Activated naive CD4-positive, alpha-beta T cell treated with anti-CD3 and anti-CD28 coated beads for 36 hours (primary cell): ENCODE data around the gene S1PR4. TPM values are rescaled to one million over a fixed set of nuclear protein-coding genes. Genes with fewer than 3 reads are reported as not detected.

Experiments used
- CTCF ChIA-PET: fragments of 350-600 bp; sonication (Branson Sonifier 250); formaldehyde crosslinking; loops from one replicate; lab custom pipeline; 2021; ENCODE audit warnings: antibody characterized with exemption; lab: Charles Lee
- DNase-seq: peaks from one replicate; pipeline ENCODE4 v3.0.0-alpha.2; 2020
- H3K27ac Mint-ChIP-seq: one replicate; pipeline ENCODE4 v1.8.0; 2021; ENCODE audit warnings: mild to moderate bottlenecking, mixed read lengths
- H3K27me3 Mint-ChIP-seq: one replicate; pipeline ENCODE4 v1.8.0; 2021; ENCODE audit warnings: low read depth, mixed read lengths
- H3K36me3 Mint-ChIP-seq: one replicate; pipeline ENCODE4 v1.8.0; 2021; ENCODE audit warnings: low read depth, mixed read lengths
- H3K4me1 Mint-ChIP-seq: one replicate; pipeline ENCODE4 v1.8.0; 2021; ENCODE audit warnings: low read depth, mixed read lengths
- H3K4me3 Mint-ChIP-seq: one replicate; pipeline ENCODE4 v1.8.0; 2021; ENCODE audit warnings: mild to moderate bottlenecking, moderate library complexity, mixed read lengths
- H3K9me3 Mint-ChIP-seq: one replicate; pipeline ENCODE4 v1.8.0; 2021; ENCODE audit warnings: mixed read lengths
- intact Hi-C: fragments of 100-400 bp; cut with micrococcal nuclease; formaldehyde crosslinking; loops from one replicate; pipeline ENCODE4 v1.15.1; 2023
- total RNA-seq, 2 experiments: library from RNA; stranded (reverse); gene quantifications; one replicate each; pipeline ENCODE4 v1.2.3, GENCODE V29; 2021

S1PR4 gene
- total RNA-seq, 2 experiments from 2014 or later = 22.4 to 24.1 TPM

DNA sequence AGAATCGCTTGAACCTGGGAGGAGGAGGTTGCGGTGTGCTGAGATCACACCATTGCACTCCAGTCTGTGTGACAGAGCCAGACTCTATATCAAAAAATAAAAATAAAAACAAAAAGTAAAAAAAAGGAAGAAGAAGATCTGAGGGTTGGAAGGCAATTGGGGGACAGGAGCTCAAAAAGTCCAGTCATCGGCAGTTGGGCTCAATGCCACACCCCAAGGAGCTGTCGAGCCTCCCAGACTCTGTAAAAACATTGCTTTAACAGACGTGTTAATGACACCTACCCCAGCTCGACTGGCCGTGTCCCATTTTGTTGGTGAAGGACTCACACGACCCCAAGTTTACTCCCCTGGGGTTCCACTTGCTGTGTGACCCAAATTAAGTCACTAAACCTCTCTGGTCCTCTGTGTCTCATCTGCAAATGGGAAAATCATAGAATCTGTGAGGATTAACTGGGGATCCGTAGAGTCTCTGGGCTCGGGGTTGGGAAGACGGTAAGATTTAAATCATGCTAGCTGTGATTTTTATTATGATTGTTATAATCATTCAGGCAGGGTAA lies 35.7 kb upstream of the S1PR4 start:
- H3K36me3 Mint-ChIP-seq = no peaks in the 10 kb centered on the region

DNA sequence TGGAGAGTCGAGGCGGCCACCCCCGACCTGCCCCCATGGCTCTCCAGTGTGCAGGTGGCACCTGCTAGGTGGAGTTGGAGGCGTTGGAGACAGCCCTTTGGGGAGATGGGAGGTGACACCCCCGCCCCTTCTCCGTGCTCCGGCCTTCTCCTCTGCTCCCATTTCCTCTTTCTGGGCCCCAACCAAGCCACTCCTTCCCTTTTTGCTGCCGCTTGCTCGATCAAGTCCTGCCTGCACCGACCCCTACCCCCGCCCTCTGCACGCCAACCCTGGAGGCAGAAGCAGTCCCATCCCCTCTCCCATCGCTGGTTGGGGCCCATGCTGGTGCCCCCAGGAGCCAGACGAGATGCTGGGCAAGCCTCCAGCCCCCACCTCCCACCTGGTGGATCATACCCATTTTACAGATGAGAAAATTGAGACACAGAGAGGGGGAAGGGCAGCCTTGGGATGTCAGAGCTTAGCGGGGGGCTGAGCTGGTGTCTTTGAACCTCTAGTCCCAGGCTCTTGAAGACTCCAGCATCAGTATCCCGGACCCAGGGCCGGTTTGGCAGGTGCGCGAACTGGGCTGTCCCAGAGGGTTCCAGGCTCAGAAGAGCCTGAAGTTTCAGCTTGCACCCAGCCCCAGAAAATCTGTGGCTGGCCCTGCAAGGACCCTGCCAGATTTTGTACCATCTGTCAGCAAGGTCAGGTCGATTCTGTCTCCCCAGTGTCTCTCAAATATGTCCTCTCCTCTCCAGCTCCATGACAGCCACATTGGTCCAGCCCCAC lies 32.5 kb upstream of the S1PR4 start:
- no peak overlapping the region for H3K4me3 Mint-ChIP-seq
- no peaks in the 10 kb centered on the region for H3K9me3 Mint-ChIP-seq
- peaks cover 1% of the 10 kb centered on the region for H3K36me3 Mint-ChIP-seq
- DNase-seq = no peak
- intact Hi-C loops = loop anchor here (1.0 kb wide), 1 partner anchor 17 kb away; no protein-coding TSS in a partner anchor
- CTCF ChIA-PET = interaction anchor here (0.5 to 2.5 kb wide), 6 partner anchors 13 to 997 kb away, joined by 3 to 13 read pairs (median 5); no protein-coding TSS in a partner anchor
- no peak overlapping the region for H3K27ac Mint-ChIP-seq
- peaks cover 22% of the 10 kb centered on the region for H3K4me1 Mint-ChIP-seq
- no peaks in the 10 kb centered on the region for H3K27me3 Mint-ChIP-seq

More for the DNA sequence above, 35.7 kb upstream of the S1PR4 start:
- DNase-seq = no peak
- Mint-ChIP-seq H3K27me3 (no peaks in the 10 kb centered on the region), H3K9me3 (no peaks in the 10 kb centered on the region), H3K4me1 (peaks cover 33% of the 10 kb centered on the region), H3K27ac (peak overlapping the region; percentile 73), H3K4me3 (no peak overlapping the region)
- intact Hi-C loops = loop anchor here (1.0 kb wide), 2 partner anchors 10 to 12 kb away; no protein-coding TSS in a partner anchor
- CTCF ChIA-PET = interaction anchor here (0.6 to 2.7 kb wide), 6 partner anchors 13 to 355 kb away, joined by 3 to 15 read pairs (median 8); no protein-coding TSS in a partner anchor

DNA sequence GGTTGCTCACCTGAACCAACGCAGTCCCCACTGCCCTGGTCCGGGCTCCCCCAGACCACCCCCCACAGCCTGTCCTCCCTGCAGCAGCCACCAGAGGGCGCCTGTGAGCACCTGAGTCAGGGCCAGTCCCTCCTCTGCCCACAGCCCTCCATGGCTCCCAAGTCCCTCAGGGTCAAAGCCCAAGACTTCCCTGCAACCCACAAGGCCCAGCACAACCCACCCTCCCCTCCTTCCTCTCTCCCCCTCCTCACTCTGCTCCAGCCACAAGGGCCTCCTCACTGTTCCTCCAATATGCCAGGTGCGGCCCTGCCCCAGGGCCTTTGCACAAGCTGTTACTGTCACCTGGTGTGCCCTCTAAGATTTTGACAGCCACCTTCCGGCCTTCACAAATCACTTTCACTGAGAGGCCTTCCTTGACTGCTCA lies 31.9 kb upstream of the S1PR4 start:
- Mint-ChIP-seq H3K36me3 (peaks cover 1% of the 10 kb centered on the region), H3K9me3 (no peaks in the 10 kb centered on the region), H3K27ac (no peak overlapping the region), H3K27me3 (no peaks in the 10 kb centered on the region), H3K4me1 (peaks cover 18% of the 10 kb centered on the region), H3K4me3 (no peak overlapping the region)
- intact Hi-C loops = loop anchor here (1.0 kb wide), 1 partner anchor 17 kb away; no protein-coding TSS in a partner anchor
- peak; percentile 83 for DNase-seq
- CTCF ChIA-PET = interaction anchor here (0.7 to 2.5 kb wide), 7 partner anchors 13 to 260 kb away, joined by 3 to 13 read pairs (median 7); no protein-coding TSS in a partner anchor

DNA sequence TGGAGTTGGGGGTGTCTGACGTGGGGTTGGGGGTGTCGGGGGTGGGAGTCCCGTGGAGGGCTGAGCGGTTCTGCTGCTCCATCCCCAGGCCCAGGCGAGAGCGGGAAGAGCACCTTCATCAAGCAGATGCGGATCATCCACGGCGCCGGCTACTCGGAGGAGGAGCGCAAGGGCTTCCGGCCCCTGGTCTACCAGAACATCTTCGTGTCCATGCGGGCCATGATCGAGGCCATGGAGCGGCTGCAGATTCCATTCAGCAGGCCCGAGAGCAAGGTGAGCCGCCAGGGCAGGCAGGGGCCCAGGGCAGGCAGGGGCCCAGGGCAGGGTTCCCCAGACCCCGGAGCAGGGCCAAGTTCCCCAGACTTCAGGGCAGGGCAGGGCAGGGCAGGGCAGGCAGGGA lies 30.1 kb upstream of the S1PR4 start:
- CTCF ChIA-PET = no interaction called here
- Mint-ChIP-seq H3K4me3 (no peak overlapping the region), H3K9me3 (no peaks in the 10 kb centered on the region), H3K36me3 (peaks cover 1% of the 10 kb centered on the region), H3K27ac (no peak overlapping the region), H3K4me1 (peaks cover 4% of the 10 kb centered on the region), H3K27me3 (no peaks in the 10 kb centered on the region)
- DNase-seq = no peak
- intact Hi-C loops = no loop called here

DNA sequence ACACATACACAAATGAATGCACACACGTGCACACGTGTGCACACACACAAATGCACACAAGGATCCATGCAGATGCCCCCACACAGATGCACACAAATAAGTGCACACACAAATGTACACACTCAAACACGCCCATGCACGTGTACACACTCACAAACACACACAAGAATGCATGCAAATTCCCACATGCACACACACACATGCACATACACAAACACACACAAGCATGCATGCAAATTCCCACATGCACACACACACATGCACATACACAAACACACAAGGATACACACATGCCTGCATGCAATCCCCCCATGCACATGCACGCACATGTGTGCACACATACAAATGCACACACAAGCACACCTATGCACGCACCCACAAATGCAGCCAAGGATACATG lies 29.5 kb upstream of the S1PR4 start:
- no peak for DNase-seq
- H3K9me3 Mint-ChIP-seq = no peaks in the 10 kb centered on the region
- no peak overlapping the region for H3K27ac Mint-ChIP-seq
- intact Hi-C loops = no loop called here
- H3K27me3 Mint-ChIP-seq = no peaks in the 10 kb centered on the region
- CTCF ChIA-PET = no interaction called here
- H3K4me3 Mint-ChIP-seq = no peak overlapping the region
- peaks cover 4% of the 10 kb centered on the region for H3K4me1 Mint-ChIP-seq
- peaks cover 1% of the 10 kb centered on the region for H3K36me3 Mint-ChIP-seq

DNA sequence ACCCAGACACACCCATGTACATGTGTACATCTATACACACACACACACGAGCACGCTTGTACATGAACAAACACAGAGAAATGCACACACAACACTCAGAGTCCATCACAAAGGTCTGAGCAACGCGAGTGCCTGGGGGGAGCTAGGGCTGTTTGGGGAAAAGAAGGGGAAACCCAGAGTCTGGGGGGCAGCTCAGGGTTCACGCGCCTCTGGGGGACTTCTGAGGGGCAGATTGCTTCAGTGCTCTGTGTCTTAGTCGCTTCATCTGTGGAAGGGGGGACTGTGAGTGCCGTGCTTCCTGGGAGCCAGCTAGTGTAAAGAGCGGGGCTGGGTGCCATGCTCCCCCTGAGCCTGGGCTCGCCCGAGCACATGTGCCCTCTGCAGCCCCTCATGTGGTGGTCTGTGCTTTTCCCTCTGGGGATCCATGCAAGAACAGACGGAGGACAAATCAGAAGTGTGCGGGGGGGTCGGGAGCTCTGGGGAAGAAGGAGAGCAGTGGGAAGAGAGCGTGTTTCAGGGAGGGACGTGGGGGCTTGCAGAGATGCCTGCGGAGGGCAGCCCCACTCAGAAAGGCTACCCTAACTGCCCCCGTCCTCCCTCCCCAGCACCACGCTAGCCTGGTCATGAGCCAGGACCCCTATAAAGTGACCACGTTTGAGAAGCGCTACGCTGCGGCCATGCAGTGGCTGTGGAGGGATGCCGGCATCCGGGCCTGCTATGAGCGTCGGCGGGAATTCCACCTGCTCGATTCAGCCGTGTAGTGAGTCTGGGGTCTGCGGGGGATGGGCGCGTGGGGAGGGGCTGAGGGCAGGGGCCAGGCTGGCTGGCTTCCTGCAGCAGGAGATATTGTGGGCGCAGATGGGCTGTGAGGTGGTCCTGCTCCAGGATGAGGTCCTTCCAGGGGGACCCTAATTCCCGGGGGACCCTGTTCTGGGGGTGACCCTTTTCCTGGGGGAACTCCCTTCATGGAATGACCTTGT lies 28.8 kb upstream of the S1PR4 start:
- Mint-ChIP-seq H3K27me3 (no peaks in the 10 kb centered on the region), H3K9me3 (no peaks in the 10 kb centered on the region), H3K36me3 (peaks cover 1% of the 10 kb centered on the region), H3K4me3 (no peak overlapping the region), H3K4me1 (peaks cover 4% of the 10 kb centered on the region), H3K27ac (no peak overlapping the region)
- DNase-seq = no peak
- CTCF ChIA-PET = no interaction called here
- intact Hi-C loops = no loop called here

DNA sequence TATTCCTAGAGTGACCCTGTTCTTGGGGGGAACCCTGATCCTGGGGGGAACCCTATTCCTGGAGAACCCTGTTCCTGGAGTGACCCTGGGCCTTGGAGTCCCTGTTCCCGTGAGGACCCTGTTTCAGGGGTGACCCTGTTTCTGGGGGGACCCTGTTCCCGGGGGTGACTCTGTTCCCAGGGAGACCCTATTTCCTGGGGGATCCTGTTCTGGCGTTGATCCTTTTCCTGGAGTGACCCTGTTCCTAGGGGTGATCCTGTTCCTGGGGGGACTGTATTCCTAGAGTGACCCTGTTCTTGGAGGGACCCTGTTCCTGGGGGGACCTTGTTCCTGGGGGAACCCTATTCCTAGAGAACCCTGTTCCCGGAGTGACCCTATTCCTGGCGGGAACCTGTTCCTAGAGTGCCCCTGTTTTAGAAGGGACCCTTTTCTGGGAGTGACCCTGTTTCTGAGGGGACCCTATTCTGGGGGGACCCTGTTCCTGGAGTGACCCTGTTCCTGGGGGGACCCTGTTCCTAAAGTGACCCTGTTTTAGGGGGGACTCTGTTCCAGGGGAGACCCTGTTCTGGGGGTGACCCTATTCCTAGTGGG lies 27.7 kb upstream of the S1PR4 start:
- H3K36me3 Mint-ChIP-seq = peaks cover 3% of the 10 kb centered on the region
- H3K27me3 Mint-ChIP-seq = no peaks in the 10 kb centered on the region
- intact Hi-C loops = no loop called here
- DNase-seq = no peak
- no peaks in the 10 kb centered on the region for H3K9me3 Mint-ChIP-seq
- CTCF ChIA-PET = no interaction called here
- H3K4me1 Mint-ChIP-seq = peaks cover 4% of the 10 kb centered on the region
- no peak overlapping the region for H3K4me3 Mint-ChIP-seq
- no peak overlapping the region for H3K27ac Mint-ChIP-seq

DNA sequence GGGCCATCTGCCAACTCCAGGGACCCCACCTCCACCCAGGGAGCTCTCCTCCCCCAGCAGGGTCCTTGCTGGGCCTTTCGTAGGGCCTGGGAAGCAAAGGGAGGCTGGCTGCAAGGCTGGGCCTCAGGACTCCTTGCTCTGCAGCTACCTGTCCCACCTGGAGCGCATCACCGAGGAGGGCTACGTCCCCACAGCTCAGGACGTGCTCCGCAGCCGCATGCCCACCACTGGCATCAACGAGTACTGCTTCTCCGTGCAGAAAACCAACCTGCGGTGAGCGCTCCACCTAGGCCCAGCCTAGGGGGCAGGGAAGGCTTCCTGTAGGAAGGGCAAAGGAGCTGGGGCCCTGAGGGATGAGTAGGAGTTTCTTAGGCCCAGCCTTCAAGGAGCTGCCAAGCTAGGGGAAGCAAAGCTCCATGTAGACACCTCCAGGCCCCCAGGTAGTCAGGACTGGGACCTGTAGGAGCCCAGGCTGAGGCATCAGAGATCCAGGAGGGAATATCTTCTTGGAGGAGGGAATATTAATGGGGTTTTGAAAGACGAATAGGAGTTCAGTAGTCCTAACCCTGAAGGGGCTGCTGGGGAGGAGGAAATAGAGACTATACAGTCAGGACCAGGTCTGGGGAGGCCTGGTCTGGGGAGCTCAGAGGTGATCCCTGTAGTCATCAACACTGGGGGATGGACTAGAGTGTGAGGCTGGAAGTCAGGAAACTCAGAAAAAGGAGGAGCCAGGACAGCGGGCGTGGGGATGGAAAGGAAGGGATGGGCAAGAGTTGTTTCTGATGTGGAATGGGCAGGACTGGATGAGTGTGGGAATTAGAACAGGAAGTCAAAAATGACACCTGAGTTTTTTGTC lies 26.8 kb upstream of the S1PR4 start:
- Mint-ChIP-seq H3K27ac (no peak overlapping the region), H3K4me1 (no peaks in the 10 kb centered on the region), H3K9me3 (no peaks in the 10 kb centered on the region), H3K36me3 (peaks cover 3% of the 10 kb centered on the region), H3K4me3 (no peak overlapping the region), H3K27me3 (no peaks in the 10 kb centered on the region)
- no peak for DNase-seq
- CTCF ChIA-PET = no interaction called here
- intact Hi-C loops = no loop called here

DNA sequence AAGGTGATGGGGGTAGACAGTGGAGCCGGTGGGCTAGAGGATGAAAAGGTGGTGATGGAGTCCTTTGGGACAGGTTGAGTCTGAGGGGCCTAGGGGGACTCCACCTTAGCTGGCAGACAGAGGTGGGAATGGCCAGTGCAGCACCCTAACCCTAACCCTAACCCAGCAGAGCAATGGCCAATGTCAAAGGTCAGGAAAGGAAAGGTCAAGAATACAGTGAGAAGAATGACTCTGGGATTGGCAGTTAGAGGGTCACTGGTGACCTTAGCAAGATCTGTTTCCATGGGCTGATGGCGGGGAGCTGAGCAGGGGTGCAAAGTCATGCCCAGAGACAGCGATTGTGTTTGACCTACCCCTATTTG lies 26.2 kb upstream of the S1PR4 start:
- no peaks in the 10 kb centered on the region for H3K27me3 Mint-ChIP-seq
- H3K4me3 Mint-ChIP-seq = no peak overlapping the region
- H3K9me3 Mint-ChIP-seq = no peaks in the 10 kb centered on the region
- H3K27ac Mint-ChIP-seq = no peak overlapping the region
- H3K36me3 Mint-ChIP-seq = peaks cover 3% of the 10 kb centered on the region
- CTCF ChIA-PET = interaction anchor here (0.5 to 0.8 kb wide), 2 partner anchors 57 to 412 kb away, joined by 3 read pairs; no protein-coding TSS in a partner anchor
- H3K4me1 Mint-ChIP-seq = no peaks in the 10 kb centered on the region
- DNase-seq = no peak
- intact Hi-C loops = no loop called here

DNA sequence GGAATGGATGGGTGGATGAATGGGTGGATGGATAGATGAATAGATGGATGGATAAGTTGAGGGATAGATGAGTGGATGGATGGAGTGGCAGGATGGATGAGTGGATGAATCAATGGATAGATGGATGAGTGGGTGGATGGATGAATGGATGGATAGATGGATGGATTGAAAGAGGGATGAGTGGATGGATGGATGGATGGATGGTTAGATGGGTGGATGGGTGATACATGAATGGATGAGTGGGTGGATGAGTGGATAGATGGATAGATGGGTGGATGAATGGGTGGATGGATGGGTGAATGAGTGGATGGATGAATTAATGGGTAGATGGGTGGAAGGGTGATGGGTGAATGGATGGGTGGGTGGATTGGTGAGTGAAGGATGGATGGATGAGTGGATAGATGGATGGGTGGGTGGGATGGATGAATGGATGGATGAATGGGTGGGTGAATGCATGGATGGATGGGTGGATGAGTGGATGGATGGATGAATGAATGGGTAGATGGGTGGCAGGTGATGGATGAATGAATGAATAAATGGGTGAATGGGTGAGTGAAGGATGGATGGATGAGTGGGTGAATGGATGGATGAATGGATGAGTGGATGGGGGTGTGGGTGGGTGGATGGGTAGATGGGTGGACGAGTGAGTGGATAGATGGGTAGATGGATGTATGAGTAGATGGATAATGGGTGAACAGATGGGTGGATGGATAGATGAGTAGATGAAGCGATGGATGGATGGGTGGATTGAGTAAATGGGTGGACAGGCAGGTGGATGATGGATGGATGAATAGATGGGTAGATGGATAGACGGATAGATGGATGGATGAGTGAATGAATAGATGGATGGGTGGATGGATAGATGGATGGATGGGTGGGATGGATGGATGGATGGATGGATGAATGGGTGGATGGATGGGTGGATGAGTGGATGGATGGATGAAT lies 25.0 kb upstream of the S1PR4 start:
- H3K36me3 Mint-ChIP-seq = peaks cover 3% of the 10 kb centered on the region
- no peaks in the 10 kb centered on the region for H3K9me3 Mint-ChIP-seq
- H3K4me3 Mint-ChIP-seq = no peak overlapping the region
- H3K27ac Mint-ChIP-seq = no peak overlapping the region
- no peaks in the 10 kb centered on the region for H3K4me1 Mint-ChIP-seq
- DNase-seq = no peak
- CTCF ChIA-PET = interaction anchor here (0.8 kb wide), 1 partner anchor 58 kb away, joined by 3 read pairs; no protein-coding TSS in a partner anchor
- intact Hi-C loops = no loop called here
- no peaks in the 10 kb centered on the region for H3K27me3 Mint-ChIP-seq
